22Rv1 (cell line): ENCODE results near the gene SDR42E1.

Experiments
- H3K27ac ChIP-seq: fragments of 450-650 bp; 2 replicates; pipeline ENCODE4 v1.5.1; 2017
- CTCF ChIP-seq: fragments of 450-650 bp; IDR thresholded peaks from 2 replicates; pipeline ENCODE4 v1.5.1; 2017; ENCODE audit warnings: mild to moderate bottlenecking
- ZFX ChIP-seq: fragments of 450-650 bp; IDR thresholded peaks from 2 replicates; pipeline ENCODE4 v1.6.1; 2017; ENCODE audit warnings: antibody characterized with exemption, borderline replicate concordance

SDR42E1 gene

DNA sequence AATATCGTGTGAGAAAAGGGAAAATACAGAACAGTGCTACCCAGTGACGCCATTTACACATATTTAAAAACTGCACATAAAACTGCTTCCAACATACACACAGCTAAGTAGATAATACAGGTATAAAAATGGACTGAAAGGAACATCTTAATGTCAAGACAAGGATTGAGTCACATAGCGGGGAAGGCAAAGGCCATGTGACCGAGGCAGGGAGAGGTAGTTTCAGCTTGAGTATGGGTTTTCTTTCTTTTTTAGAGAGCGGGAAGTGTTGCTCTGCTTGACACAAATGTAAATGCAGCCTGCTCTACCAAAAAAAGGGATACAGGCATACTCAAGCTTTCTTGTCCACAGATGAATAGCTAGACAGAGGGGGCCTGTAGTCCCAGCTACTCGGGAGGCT lies 46.5 kb downstream of the SDR42E1 start:
- no peak for TF ChIP-seq CTCF
- no peak for TF ChIP-seq ZFX
- no peak overlapping the region for H3K27ac ChIP-seq

DNA sequence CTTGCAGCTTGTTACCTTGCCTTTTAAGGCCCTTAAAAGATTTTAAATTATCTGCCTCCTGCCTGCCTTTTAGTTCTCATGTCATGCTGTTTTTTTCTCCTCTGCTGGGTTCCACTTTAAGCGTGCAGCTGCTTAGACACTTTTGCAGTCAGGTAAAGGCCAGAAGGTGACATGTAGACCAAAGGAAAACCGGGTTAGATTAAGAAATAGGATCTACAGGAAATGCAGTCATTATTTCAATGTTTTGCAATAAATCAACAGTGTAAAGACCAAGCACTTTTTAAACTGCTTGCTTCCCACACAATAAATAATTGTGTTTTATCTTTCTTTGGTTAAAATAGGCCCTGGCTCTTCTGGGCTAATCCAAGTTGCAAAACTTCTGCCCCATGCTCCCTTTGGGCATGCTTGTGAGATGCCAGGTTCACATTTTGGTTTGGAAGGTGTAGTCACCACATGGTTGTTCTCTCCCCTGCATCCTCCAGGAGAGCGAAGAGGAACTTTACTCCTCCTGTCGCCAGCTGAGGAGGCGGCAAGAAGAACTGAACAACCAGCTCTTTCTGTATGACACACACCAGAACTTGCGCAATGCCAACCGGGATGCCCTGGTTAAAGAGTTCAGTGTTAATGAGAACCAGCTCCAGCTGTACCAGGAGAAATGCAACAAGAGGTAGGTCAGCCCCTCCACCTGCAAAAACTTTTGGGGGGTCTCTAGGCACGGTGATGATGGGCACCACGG lies 54.9 kb downstream of the SDR42E1 start:
- no peak for TF ChIP-seq ZFX
- TF ChIP-seq CTCF = no peak

DNA sequence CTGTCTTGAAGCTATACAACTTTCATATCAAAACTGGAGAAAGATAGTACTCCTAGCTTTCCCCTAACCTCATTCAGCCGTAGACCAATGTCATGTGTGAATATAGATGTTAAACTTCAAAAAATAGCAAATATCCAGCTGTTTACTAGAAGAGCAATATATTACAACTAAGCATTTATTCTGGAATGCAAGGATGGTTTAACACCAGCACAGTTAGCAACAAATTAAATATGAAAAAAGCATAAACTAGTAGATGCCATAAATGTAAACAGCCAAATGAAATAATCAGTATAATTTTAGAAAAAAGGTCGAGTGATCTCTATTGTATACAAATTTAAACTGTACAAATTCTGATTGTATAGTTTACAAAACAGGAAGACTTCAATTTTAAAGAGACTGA lies 59.7 kb downstream of the SDR42E1 start:
- TF ChIP-seq CTCF (no peak), ZFX (no peak)

More for the DNA sequence above, 54.9 kb downstream of the SDR42E1 start:
- H3K27ac ChIP-seq = no peak overlapping the region

DNA sequence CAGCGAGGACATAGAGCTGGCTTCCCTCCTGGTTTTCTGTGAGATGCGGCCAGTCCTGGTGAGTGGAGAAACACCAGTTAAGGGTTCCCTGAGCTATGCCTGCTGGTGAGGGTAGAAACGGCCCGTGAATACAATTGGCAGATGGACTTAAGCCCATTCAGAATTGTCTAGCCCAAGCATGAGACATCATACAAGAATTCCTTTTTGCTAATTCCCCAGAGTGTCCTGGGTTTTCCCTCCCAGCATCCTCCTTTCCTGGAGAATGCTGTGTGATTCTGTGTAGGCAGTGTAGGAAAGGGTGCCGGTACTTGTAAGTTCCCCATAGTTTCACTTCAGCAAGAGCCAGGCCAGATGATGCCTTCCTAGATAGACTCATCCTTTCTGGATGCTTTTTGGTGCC lies 65.1 kb downstream of the SDR42E1 start:
- no peak overlapping the region for H3K27ac ChIP-seq
- TF ChIP-seq ZFX = no peak
- TF ChIP-seq CTCF = no peak

More for the DNA sequence above, 59.7 kb downstream of the SDR42E1 start:
- H3K27ac ChIP-seq = no peak overlapping the region

DNA sequence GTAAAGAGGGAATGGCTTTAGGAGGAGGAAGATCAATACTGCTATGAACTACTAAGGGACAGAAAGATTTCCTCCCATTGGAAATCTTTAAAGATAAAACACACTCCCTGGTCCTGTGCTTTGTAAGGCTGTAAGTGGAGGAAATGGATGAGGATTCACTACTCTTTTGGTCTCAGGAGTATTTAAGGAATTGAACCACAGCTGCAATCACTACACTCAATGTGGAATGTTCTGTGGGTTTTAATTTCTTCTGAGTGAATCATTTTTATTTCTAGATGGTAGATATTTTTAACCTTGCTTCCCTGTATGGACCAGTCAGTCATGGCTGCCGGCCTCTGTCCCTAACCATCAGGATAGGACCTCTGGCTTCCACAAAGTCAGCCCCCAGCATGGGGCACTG lies 65.6 kb downstream of the SDR42E1 start:
- TF ChIP-seq CTCF = no peak
- no peak for TF ChIP-seq ZFX
- H3K27ac ChIP-seq = no peak overlapping the region

- TF ChIP-seq CTCF = no peak
- no peak for TF ChIP-seq ZFX
- no peak overlapping the region for H3K27ac ChIP-seq
These were observed 69.2 kb downstream of the SDR42E1 start for GRCh38 chr16:81942007-81942601.

- H3K27ac ChIP-seq = no peak overlapping the region
- TF ChIP-seq CTCF (peak; percentile 63), ZFX (no peak)
These were observed 70.3 kb downstream of the SDR42E1 start for GRCh38 chr16:81940781-81941560.
